Erythroblast (primary cell): ENCODE measurements around the gene BMP3.

ENCODE experiments used
- GATA1 ChIP-seq: IDR thresholded peaks from 2 replicates; pipeline ENCODE4 v1.6.1; 2011; ENCODE audit warnings: low read depth, mild to moderate bottlenecking, control low read depth, low read length, moderate library complexity
- POLR2A ChIP-seq: IDR thresholded peaks from 2 replicates; pipeline ENCODE4 v1.6.1; 2011; ENCODE audit warnings: mild to moderate bottlenecking, low read length

GRCh38 chr4:81095389-81095788 is 64.9 kb downstream of the BMP3 start:
- no peak for TF ChIP-seq POLR2A
- TF ChIP-seq GATA1 = no peak
